K562 (cell line): ENCODE measurements around the gene COX7A1. TPM values are rescaled to one million over a fixed set of nuclear protein-coding genes. Genes with fewer than 3 reads are reported as not detected.
"Not testable (repeated sequence)": the region's sequence is repeated elsewhere in the genome, so short reads cannot be mapped to it uniquely, and the experiment has no call there.

Experiments used
- ATAC-seq: fragments of 200-7000 bp; cut with Tn5 transposase; 3 replicates; pipeline ENCODE4 v1.9.1; 2020; ENCODE audit warnings: moderate library complexity
- BruUV-seq: library from RNA; stranded (reverse); fragments of 400-500 nt; replicated peaks from 2 replicates; lab custom pipeline; 2021; lab: Mats Ljungman, UMichigan
- CTCF ChIA-PET: fragments of 300-600 bp; formaldehyde crosslinking; extraction: SDS; loops from one replicate; lab custom pipeline; 2021; ENCODE audit warnings: low intra/inter-chr PET ratio; lab: Yijun Ruan, JAX
- POLR2A ChIA-PET: fragments of 300-600, 350-650 bp; sonication (Branson Sonifier 250); formaldehyde crosslinking; extraction: SDS; loops from one replicate; lab custom pipeline; 2021; ENCODE audit warnings: antibody characterized with exemption, inconsistent platforms; lab: Yijun Ruan, JAX
- DNase-seq, 4 experiments: peaks; one replicate each; pipeline versions ENCODE4 v3.0.0 to v3.0.0-alpha.2; 2011 to 2018; ENCODE audit warnings: low spot score in 3 of 4, mixed read lengths in 3 of 4; ENCODE audit errors: extremely low read depth in 1 of 4
- FAIRE-seq: peaks from 2 replicates; lab custom pipeline; 2011; peaks lifted over from hg19 to GRCh38; lab: Jason Lieb, UNC
- H2AFZ ChIP-seq: 2 replicates; pipeline ENCODE4 v1.6.0; 2011; ENCODE audit warnings: low read depth, low read length, control low read depth, inconsistent platforms
- H3K27ac ChIP-seq: fragments of 200-600 bp; 3 replicates; pipeline ENCODE4 v1.8.0; 2011; ENCODE audit warnings: low read depth, mild to moderate bottlenecking, control low read depth, inconsistent platforms, low read length, moderate library complexity, mixed read lengths; ENCODE audit errors: extremely low read depth
- H3K27me3 ChIP-seq, 2 experiments: fragments of 300-600 bp in 1 of 2; 2 replicates in 1 of 2; 3 replicates in 1 of 2; pipeline versions ENCODE4 v1.6.0 to v1.8.0; 2011; ENCODE audit warnings: inconsistent platforms in 2 of 2, low read length in 2 of 2, mild to moderate bottlenecking in 1 of 2, mixed read lengths in 1 of 2, moderate library complexity in 1 of 2; ENCODE audit not compliant: control insufficient read depth in 2 of 2, insufficient read depth in 2 of 2
- H3K36me3 ChIP-seq: fragments of 300-600 bp; 3 replicates; pipeline ENCODE4 v1.8.0; 2011; ENCODE audit warnings: mild to moderate bottlenecking, low read length, inconsistent platforms; ENCODE audit not compliant: control insufficient read depth, insufficient read depth
- H3K4me1 ChIP-seq, 2 experiments: fragments of 200-600 bp in 1 of 2; replicated peaks in 1 of 2; 2 replicates in 1 of 2; 3 replicates in 1 of 2; pipeline versions ENCODE4 v1.5.1 to v1.8.0; 2011; ENCODE audit warnings: inconsistent platforms in 2 of 2, low read length in 2 of 2, mild to moderate bottlenecking in 1 of 2, mixed read lengths in 1 of 2, moderate library complexity in 1 of 2; ENCODE audit not compliant: control insufficient read depth in 2 of 2, insufficient read depth in 2 of 2
- H3K4me2 ChIP-seq: 2 replicates; pipeline ENCODE4 v1.6.1; 2011; ENCODE audit warnings: low read length, control low read depth, inconsistent platforms, mixed read lengths; ENCODE audit not compliant: insufficient read depth
- H3K4me3 ChIP-seq: fragments of 200-600 bp; sonication (generic), shearing (Covaris generic); 2 replicates; pipeline ENCODE4 v1.5.1; 2016; ENCODE audit warnings: control low read depth, inconsistent platforms
- H3K79me2 ChIP-seq: fragments of 200-600 bp; 3 replicates; pipeline ENCODE4 v1.8.0; 2011; ENCODE audit warnings: low read length, inconsistent platforms; ENCODE audit not compliant: control insufficient read depth, insufficient read depth
- H3K9ac ChIP-seq, 2 experiments: 2 replicates each; pipeline versions ENCODE4 v1.6.0 to v1.6.1; 2011; ENCODE audit warnings: low read depth in 2 of 2, low read length in 2 of 2, control low read depth in 1 of 2, inconsistent platforms in 1 of 2, mild to moderate bottlenecking in 1 of 2, mixed read lengths in 1 of 2; ENCODE audit not compliant: insufficient read depth in 1 of 2
- H3K9me1 ChIP-seq: one replicate; pipeline ENCODE4 v1.6.0; 2011; ENCODE audit warnings: inconsistent platforms, mild to moderate bottlenecking, low read length, moderate library complexity; ENCODE audit not compliant: control insufficient read depth, insufficient read depth
- H3K9me3 ChIP-seq: replicated peaks from 2 replicates; pipeline ENCODE4 v1.5.1; 2011; ENCODE audit warnings: low read depth, low read length, inconsistent platforms; ENCODE audit not compliant: control insufficient read depth, insufficient read depth
- H4K20me1 ChIP-seq: replicated peaks from 2 replicates; pipeline ENCODE4 v1.6.1; 2011; ENCODE audit warnings: low read length, inconsistent platforms, mixed read lengths; ENCODE audit not compliant: control insufficient read depth, insufficient read depth
- CBX1 ChIP-seq: sonication (generic); IDR thresholded peaks from 2 replicates; pipeline ENCODE4 v1.6.1; 2016; ENCODE audit warnings: antibody characterized with exemption, low read depth, mild to moderate bottlenecking
- CTBP1 ChIP-seq: fragments of 450-650 bp; IDR thresholded peaks from 2 replicates; pipeline ENCODE4 v1.6.1; 2016; ENCODE audit warnings: borderline replicate concordance
- FOSL1 ChIP-seq: fragments of 200-800 bp; sonication (Bioruptor generic); conservative IDR thresholded peaks from 2 replicates; pipeline ENCODE4 v1.6.1; 2016; ENCODE audit warnings: missing genetic modification characterization, missing compliant biosample characterization
- GTF2E2 ChIP-seq: fragments of 200-800 bp; sonication (Bioruptor generic); IDR thresholded peaks from 2 replicates; pipeline ENCODE4 v1.6.1; 2016; ENCODE audit warnings: missing genetic modification characterization, missing compliant biosample characterization
- ZFX ChIP-seq: sonication (generic); formaldehyde crosslinking; IDR thresholded peaks from 2 replicates; pipeline ENCODE4 v1.8.0; 2022; ENCODE audit warnings: mild to moderate bottlenecking, missing genetic modification reagents, moderate library complexity
- ZKSCAN8 ChIP-seq: fragments of 200-800 bp; sonication (Bioruptor generic); IDR thresholded peaks from 2 replicates; pipeline ENCODE4 v1.6.1; 2016; ENCODE audit warnings: missing genetic modification characterization, missing compliant biosample characterization
- ZNF561 ChIP-seq: fragments of 450-650 bp; formaldehyde crosslinking; conservative IDR thresholded peaks from 2 replicates; pipeline ENCODE4 v1.4.0; 2020; ENCODE audit warnings: mild to moderate bottlenecking, moderate library complexity
- WGBS: fragments of 100-300 bp; shearing (Covaris generic); methylation state at CpG from one replicate; pipeline ENCODE4 v1.1.6; 2016; ENCODE audit warnings: low coverage, mixed read lengths; ENCODE audit not compliant: insufficient coverage; ENCODE audit errors: missing lambda C conversion rate; 5-methylcytosine and 5-hydroxymethylcytosine counted together
- in situ Hi-C: fragments of 300-500 bp; cut with MboI; formaldehyde crosslinking; loops from 4 replicates; pipeline ENCODE4 v1.15.0; 2018; ENCODE audit warnings: inconsistent platforms, mixed read lengths
- intact Hi-C: fragments of 100-400 bp; cut with micrococcal nuclease; formaldehyde crosslinking; loops from 2 replicates; pipeline ENCODE4 v1.14.2; 2022
- polyA plus RNA-seq, 8 experiments: library from polyadenylated mRNA; depleted of rRNA in 4 of 8; stranded (reverse) in 5 of 8; unstranded in 3 of 8; fragments of >200 nt; fragmentation: Nextera tagmentation in 2 of 8; fragmentation: Illumina TruSeq in 1 of 8; extraction: Ambion mirVana in 2 of 8; extraction: Trizol in 1 of 8; gene quantifications; 2 replicates each; pipeline versions ENCODE4 v1.2.1 to v1.2.3, GENCODE V29; 2011 to 2014; ENCODE audit warnings: inconsistent platforms in 1 of 8, missing spikeins in 1 of 8
- total RNA-seq, 7 experiments: library from RNA; depleted of rRNA in 6 of 7; stranded (reverse); fragments of >200 nt in 6 of 7; fragmentation: Illumina TruSeq in 2 of 7; extraction: Trizol in 2 of 7; gene quantifications; 2 replicates each; pipeline versions ENCODE4 v1.2.1 to v1.2.3, GENCODE V29; 2011 to 2021; ENCODE audit warnings: low replicate concordance in 1 of 7

Gene COX7A1
- total and polyA plus RNA-seq, 9 of the 15 experiments (the other 6 are each of a cell fraction or from before 2014, with no cell fraction given) = 0.08 TPM; not detected in 8

DNA sequence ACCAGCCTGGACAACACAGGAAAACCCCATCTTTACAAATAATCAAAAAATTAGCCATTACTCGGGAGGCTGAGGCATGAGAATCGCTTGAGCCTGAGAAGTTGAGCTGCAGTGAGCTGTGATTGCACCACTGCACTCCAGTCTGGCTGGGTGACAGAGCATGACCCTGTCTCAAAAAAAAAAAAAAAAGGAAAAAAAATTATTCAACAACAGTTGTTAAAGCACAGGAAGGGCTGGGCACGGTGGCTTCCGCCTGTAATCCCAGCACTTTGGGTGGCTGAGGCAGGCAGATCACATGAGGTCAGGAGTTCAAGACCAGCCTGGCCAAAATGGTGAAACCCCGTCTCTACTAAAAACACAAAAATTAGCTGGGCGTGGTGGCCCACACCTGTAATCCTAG, 21.0 kb downstream of the COX7A1 start:
- intact Hi-C loops, H3K27me3 ChIP-seq, BruUV-seq, H3K9me3 ChIP-seq, DNase-seq, in situ Hi-C loops, H3K36me3 ChIP-seq, H3K4me2 ChIP-seq, ATAC-seq, H3K27ac ChIP-seq, H3K79me2 ChIP-seq, FAIRE-seq, H3K4me3 ChIP-seq, CTCF ChIA-PET, H2AFZ ChIP-seq, H4K20me1 ChIP-seq, H3K9me1 ChIP-seq, H3K9ac ChIP-seq: not testable (repeated sequence)
- POLR2A ChIA-PET = interaction anchor here (1.0 kb wide), 1 partner anchor 19 kb away, joined by 3 read pairs; no protein-coding TSS in a partner anchor
- WGBS = 44% methylated on average over 4 of the region's 6 CpGs
- H3K4me1 ChIP-seq = peaks cover 0 to 19% of the 10 kb centered on the region in 2 experiments; a peak in 2 of 5 replicates

DNA sequence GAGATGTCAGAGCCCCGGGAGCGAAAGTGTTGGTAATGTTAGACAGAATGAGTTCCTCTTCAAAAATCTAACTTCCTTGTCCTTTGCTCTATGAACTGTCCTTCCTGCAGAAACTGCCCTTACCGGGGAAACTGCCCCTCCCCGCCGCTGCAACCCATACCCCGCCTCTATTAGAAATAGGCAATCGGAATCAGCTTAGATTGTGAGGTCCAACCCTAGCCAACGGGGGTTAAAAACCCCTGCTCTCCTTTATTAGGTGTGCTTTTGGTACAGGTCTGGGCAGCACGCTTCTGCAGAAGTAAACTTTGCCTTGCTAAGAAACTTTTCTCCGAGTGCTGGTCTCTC, 23.9 kb downstream of the COX7A1 start:
- H3K27ac ChIP-seq = peak overlapping the region; percentile 64
- in situ Hi-C loops (loop anchor here (5.0 kb wide), 1 partner anchor 44 kb away; no protein-coding TSS in a partner anchor), intact Hi-C loops (loop anchor here (1.0 kb wide), 2 partner anchors 11 to 42 kb away; no protein-coding TSS in a partner anchor)
- peak overlapping the region; percentile 78 for H3K4me2 ChIP-seq
- FAIRE-seq (peak; percentile 51), DNase-seq (peak in 3 of 4 experiments; percentile 29 to 33 (median 29)), ATAC-seq (peak; percentile 9)
- H3K9me1 ChIP-seq = no peaks in the 10 kb centered on the region
- peaks cover 0 to 15% of the 10 kb centered on the region in 2 experiments; a peak in 2 of 5 replicates for H3K4me1 ChIP-seq
- H2AFZ ChIP-seq = peak overlapping the region; percentile 87
- H3K36me3 ChIP-seq = peaks cover 6% of the 10 kb centered on the region; the same call in 1 of the 3 replicates
- H3K9me3 ChIP-seq = no peaks in the 10 kb centered on the region
- ChIA-PET CTCF (interaction anchor here (0.7 to 3.4 kb wide), 3 partner anchors 43 to 86 kb away, joined by 3 to 49 read pairs (median 5); partner anchors contain the start of gene ZNF565), POLR2A (interaction anchor here (0.7 to 1.4 kb wide), 8 partner anchors 9 to 369 kb away, joined by 3 to 9 read pairs (median 3); partner anchors contain the start of genes CAPNS1, POLR2I and TBCB)
- TF ChIP-seq CTBP1 = no peak
- 0 out of 2 replicates have a peak, but pooled peaks have one; percentile 23 for TF ChIP-seq GTF2E2 (tag)
- TF ChIP-seq FOSL1 = no peak
- no peak for TF ChIP-seq ZKSCAN8 (CRISPR knock-in tag)
- TF ChIP-seq CBX1 = 0 out of 2 replicates have a peak, but pooled peaks have one; percentile 4
- peak; percentile 25; the same call in 1 of the 2 replicates for TF ChIP-seq ZFX (CRISPR knock-in tag)
- 0 out of 2 replicates have a peak, but pooled peaks have one; percentile 30 for TF ChIP-seq ZNF561 (CRISPR knock-in tag)
- BruUV-seq = TSS peak; percentile 93
- H3K79me2 ChIP-seq = no peaks in the 10 kb centered on the region
- 20% methylated on average over 10 of the region's 10 CpGs for WGBS
- peak overlapping the region; percentile 46 for H3K4me3 ChIP-seq
- peak overlapping the region; percentile 55 to 82; a peak in 3 of 4 replicates for H3K9ac ChIP-seq
- no peaks in the 10 kb centered on the region for H3K27me3 ChIP-seq
- no peaks in the 10 kb centered on the region for H4K20me1 ChIP-seq
